ENCODE data around the gene ZNF793.

GRCh38 chr19:37513397-37513796, 6.7 kb downstream of the ZNF793 start:
- no peak for TF ChIP-seq CTCF (IDR thresholded peaks at IDR 0.05)
- TF ChIP-seq POLR2A (IDR thresholded peaks at IDR 0.05): no peak
